HG03442 (cell line): ENCODE measurements around the gene PDLIM5.

Experiments used
- ATAC-seq: cut with Tn5 transposase; IDR thresholded peaks from one replicate; pipeline ENCODE4 v1.9.1; 2021; ENCODE audit warnings: mild to moderate bottlenecking, moderate library complexity; ENCODE audit not compliant: unreplicated experiment

The PDLIM5 gene

DNA sequence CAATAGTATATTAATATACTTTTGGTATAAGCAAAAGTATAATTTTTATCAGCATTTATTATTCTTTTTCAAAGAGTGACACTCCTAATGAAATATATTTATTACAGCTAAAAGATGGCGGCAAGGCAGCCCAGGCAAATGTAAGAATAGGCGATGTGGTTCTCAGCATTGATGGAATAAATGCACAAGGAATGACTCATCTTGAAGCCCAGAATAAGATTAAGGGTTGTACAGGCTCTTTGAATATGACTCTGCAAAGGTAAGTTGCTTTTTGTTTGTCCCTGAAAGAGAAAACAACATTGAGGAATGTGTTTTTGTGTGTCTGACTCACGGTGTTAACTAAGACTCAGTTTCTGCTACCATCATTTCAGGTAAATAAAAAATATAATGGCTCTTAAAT lies 71.9 kb downstream of the PDLIM5 start:
- ATAC-seq, result no peak

DNA sequence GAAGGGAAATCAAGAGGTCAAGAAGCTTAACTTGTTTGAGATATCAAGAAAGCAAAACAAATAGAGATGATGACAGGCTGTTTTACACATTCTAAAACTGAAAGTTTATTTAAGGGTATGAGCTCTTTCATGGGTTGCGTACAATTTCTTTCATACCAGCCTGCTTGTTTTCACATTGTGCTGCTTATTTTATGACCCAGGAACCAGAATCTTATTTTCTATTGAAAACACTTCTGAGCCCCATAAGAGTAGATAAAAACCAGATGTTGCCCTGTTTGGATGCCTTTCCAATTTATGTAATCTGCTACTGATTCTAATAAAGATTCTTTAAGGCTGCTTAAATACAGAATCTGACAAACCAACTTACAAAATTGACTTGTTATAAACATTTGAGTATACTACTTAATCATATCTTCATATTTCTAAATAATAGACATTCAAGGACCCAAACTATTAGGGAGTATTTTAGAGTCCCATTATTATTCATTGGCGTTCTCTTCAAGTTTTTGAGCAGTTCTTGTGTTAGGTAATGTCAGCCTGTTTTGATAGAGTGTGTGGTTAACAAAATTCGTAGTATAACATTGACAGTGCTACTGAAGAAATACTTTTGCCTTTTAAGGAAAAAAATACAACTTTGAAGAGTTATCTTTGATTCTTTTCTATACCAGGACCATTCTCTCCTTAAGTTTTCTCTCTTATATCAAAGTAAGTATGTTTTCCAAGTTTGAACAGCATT lies 74.4 kb downstream of the PDLIM5 start:
- ATAC-seq, result peak; percentile 82

DNA sequence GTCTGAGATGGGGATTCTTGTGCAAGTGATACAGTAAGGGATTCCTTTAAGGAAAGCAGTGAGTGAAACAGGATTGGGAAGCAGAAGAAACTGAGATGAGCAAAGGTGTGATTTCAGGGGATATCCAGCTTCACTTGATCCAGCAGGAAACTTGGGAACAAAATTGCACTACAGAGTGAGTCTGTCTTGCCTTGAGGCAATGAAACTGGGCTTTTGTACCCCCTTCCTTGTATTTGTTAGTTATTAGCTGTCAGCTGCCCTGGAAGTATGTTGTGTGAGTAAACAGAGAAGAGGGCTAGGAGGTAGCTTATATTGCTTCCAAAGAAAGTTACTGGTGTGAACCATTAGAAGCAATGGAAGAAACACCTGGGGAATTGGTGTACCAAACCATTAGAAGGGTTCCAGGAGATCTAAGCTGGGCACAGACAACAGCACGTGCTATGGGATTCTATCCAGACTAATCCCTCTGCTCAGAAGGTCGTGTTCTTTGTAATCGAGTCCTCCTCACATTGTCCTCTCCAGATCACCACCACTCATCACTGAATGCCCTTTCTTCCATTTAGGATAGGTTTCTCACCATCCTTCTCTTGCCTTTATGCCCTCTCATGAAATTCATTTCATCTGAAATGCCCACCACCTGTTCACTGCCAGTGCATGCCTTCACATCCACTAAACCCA lies 76.0 kb downstream of the PDLIM5 start:
- ATAC-seq, result no peak

DNA sequence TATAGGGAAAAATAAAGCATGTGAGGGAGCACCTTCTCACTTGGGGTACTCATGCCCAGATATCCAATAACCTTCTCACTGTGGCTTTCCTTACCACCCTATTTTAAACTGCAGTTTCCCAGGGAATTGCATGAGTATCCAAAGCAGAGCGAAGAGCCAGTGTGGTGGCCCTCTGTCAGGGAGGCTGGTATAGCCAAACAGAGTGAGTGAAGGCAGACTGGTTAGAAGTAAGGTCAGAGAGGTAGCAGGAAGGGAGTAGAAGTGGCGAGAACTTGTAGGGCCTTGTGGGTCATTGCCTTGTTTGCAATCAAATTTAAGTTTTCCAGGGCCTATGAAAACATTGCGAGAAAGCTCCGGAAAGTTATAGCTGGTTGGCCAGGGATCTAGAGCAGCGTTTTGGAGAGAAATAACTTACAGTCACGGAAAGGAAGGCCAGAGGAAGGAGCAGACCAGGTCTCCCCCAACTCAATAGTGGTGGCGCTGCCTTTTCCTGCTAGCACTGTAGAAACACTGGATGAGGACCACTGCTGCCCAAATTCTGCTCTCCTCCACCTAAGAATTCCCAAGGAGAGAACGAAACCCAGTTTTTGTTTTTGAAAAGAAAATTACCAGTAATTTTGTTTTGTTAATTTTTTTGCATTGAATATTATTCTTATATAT lies 77.2 kb downstream of the PDLIM5 start:
- ATAC-seq, result no peak

DNA sequence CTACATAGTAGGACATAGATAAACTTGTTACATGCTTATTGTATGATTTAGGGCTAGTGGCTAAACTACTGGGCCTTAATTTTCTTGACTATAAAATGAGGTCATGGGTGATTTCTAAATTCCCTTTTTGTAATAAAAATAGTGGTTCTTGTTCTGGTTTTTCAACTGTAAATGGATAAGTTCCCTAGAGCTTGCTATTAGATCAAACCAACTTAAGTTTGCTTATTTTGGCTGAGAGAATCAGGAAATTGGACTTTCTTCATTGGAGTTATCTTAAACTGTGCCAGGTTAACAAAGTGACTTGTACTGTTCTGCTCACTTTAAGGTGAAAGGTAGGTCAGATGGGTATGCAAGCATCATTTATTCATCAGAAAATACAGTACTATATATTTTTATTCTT lies 78.3 kb downstream of the PDLIM5 start:
- no peak for ATAC-seq

DNA sequence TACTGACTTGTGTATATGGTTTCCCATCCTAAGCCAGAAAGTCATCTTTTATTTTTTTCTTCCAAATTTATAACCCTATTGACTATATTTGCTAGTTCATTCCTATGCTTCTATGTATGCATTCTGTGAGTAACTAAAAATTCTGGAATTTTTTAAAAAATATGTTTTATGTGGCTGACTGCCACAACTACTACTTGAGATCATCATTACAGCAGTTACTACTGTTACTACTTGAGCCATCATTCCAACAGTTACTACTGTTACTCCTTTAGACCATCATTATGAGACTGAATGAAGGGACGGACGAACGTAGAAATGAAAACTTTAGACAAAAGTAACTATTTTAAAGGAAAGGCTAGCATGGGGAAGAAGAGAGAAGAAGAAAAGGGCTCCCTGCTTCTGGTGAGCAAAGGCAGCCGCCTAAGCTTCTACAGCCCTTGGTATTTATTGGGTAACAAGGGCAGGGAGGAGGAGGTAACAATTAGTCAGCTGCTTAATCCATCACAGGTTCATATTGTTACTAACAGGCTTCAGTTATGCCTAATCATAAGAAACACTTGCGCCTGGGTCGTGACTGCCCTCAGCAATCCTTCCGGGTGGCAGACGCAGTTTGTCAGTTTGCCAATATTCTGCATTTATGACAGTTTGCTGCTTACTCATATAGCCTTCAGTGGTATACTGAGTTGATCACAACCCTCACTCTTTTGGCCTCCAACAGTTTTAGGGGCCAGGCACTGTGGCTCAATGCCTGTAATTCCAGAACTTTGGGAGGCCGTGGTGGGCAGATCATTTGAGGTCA lies 80.4 kb downstream of the PDLIM5 start:
- no peak for ATAC-seq

DNA sequence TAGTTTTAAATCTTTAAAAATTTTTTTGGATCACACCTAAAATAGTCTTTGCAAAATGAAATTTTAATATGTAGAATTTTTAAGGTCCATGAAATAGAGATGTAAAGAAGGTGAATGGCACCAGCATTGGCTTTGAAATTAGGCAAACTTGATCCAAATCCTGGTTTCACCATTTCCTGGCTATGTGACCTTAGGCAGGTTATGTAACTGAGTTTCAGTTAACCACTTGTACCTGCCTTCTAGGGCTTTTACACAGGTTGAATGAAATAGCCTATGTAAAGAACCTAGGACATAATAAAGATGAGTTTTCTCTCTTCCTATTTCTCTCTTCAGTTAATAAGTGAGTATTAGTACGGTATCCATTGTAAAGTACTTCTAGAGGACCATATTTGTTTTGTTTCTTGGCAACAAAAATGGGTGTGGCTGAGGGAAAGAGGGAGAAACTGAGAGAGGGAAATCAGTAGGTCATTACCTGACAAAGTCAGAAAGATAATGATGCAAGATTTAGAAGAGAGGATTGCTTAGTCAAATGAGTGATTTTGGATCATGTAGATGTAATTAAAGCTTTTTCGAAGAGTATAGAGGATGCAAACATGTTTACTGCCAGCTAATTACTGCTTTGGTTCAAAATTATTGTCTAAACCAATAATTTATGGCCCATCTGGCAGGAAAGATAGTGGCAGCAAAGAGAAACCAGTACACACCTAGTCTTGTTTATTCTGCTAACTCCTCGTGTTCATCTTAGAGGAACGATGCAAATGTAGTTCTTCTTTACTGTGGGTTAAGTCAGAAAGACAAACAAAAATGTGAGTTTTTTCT lies 81.9 kb downstream of the PDLIM5 start:
- no peak for ATAC-seq

DNA sequence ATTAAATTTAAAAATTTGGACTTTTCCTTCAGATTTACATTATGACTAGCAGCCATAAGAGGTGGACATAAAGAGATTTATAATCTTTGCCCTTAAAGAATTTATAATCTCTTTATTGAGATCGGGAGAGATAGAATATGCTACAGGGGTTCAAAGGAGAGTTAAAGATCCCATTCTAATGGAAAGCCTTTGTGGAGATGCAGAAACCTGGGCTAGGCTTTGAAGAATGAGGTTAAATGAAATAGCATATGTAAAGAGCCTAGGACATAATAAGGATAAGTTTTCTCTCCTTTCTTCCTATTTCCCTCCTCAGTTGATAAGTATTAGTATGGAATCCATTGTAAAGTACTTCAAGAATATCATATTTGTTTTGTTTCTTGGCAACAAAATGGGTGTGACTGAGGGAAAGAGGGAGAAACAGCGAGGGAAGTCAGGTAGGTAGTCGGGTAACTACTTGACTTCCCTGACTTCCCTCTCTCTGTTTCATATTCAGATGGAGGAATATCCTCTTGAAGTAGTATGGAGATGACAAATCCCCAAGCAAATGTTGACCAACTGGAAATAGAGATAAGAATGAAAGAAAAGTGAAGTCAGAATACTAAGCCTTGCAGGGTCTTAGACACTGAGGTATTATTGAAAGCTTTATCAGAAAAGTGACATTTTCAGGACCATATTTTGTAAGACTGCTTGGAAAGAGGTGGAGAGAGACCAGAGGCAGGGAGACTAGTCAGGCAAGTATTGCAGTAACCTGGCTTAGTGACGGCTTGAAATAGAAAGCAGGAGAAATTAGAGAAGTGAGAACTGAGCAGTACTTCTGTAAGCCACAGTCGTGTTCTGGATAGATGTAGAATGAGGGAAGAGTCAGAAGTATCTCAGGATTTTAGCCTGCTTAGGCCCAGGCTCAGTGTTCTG lies 82.9 kb downstream of the PDLIM5 start:
- ATAC-seq, result peak; percentile 94

DNA sequence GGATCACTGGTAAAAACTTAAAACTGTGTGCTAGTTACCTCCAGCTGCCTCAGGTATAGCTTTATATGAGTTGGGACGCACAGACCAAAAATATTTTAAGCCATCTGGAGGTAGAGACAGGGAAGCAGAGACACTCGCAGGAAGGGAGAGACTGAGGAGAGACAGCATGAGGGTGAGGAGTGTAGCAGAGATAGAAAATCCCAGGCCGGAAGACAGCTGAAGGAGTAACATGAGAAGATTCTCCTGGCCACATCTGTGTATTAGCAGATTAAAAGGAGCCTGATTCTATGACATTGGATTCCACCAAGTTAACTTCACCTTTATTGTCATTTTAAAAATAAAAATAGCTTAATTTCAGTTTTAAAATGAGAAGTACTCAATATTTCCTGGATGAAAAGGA lies 84.3 kb downstream of the PDLIM5 start:
- ATAC-seq, result no peak

DNA sequence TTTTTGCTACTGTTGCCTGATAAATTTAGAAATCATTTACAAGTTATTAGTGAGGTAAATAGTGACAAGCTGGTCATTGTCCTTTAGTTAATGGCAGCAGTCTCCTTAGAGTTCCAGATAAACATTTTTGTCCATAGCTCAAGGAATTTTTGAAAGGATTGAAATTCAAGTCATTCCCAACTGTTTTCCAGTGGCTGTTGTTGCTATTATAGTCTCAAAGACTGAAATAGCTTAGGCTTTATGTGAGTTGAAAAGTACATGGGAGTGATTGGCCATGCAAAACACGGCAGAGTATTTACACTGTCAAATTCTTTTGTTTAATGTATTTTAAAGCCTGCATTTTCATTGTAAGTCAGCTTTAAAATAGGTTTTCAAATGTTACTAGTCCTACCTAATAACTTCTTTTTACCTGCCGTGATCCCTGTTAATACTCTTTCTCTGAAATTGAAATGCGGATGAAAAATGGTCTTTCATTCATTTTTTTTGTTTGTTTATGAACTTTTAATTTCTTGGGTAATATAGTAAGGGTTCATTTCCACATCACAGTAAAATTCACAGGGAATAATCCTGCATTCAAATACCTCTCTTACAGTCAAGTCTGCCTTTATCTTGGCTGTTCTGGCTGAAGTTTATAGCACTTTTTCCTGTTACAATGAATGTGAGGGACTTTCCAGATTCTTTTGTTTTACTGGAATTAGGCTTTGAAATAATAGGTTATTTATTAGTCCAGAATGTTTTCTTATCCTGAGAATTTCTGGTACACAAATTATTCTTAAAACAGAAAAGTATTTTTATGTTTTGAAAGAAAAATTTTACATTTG lies 85.1 kb downstream of the PDLIM5 start:
- ATAC-seq, result no peak

DNA sequence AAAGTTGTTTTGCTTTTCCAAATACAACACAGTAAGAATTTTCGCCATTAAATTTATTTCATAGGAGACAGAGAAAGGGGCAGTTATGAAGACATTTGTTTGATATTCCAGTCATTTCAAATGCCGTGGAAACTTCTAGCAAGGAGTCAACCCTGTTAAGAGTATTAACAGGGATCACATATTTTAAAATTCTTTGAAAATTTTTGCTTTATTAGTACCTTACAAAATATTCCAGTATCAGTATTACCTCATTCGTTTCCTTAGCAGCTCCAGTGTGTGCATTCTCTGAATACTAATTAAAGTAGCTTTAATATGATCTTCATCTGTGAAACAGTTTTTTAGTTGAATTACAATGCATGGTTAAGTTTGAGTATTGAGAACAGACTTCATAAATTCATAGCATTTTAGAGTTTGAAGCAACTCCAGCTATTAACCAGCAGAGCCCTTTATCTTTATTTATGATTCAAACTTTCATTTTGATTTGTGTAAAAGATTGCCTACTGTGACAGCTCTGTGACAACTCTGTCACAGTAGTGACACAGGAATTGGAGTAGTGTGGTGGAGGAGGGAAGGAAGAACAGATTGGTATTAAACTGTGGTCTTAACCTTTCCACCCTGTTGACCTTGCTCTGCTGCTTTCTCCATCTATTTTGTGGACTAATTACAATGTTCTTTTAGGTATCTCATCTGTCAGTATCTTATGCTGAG lies 86.3 kb downstream of the PDLIM5 start:
- ATAC-seq, result no peak

DNA sequence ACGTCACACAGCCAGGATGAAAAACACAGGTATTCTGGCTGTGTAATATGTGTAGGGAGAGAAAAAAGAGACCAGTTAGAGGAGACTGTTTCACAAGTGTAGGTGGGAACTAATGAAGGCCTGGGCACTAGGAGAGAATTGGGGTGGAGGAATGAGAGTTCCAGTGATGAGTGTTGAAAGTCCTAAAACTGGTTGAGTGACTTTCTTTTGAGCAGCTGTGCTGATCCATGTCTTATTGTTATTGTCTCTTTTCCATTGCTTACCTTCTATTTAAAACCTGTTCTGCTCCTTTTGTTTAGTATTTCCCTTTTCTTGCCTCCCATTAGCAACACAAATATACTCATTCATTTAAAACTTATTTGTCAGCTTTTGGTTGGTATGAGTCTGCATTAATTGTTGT lies 88.7 kb downstream of the PDLIM5 start:
- no peak for ATAC-seq

DNA sequence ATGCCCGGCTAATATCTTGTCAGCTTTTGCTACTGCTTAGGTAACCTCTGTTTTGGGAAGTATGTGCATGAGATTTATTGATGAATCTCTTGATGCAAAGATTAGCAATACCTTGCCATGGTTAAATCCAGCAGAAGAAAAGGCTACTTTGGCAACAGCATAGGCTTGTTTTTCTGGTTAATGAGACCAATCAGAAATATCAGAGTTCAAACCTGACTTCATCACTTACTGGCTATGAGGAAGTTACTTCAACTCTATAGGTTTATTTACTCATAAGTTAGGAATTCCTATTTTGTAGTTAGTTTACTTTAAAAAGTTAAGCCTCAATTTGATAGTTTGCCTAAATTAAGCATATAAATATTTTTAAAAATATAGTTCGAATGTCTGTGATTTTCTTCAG lies 93.1 kb downstream of the PDLIM5 start:
- ATAC-seq, result no peak

DNA sequence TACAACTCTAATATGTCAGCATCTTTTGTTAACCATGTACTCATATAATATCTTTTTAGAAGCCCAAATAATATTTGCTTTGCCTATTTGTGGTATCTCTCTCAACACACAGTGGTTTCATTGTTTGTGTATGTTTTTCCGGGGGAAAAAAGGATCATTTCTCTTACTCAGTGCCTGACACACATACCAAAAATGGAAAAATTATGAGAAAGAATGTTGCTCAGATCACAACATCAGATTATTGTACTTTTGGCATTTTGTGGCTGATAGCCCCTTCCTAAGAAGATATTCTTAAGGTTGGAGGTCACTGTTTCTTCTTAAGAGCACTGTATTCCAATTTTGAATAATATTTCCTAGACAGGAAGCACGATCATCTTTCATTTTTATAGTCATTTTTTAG lies 93.6 kb downstream of the PDLIM5 start:
- no peak for ATAC-seq

DNA sequence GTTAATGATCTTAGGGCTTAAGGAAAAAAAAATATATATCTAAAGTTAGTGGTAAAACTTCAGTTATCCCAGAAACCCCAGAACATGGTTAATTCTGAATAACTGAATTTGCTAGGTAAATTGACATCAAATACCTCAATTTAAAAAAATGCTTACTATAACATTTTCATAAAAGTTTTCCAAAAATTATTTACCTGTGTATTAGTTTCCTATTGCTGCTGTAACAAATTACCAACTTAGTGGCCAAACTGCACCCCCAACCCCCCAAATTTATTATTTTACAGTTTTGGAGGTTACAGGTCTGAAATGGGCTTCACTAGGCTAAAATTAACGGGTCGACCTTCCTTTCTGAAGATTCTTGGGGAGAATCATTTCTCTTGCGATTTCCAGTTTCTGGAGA lies 95.2 kb downstream of the PDLIM5 start:
- no peak for ATAC-seq

DNA sequence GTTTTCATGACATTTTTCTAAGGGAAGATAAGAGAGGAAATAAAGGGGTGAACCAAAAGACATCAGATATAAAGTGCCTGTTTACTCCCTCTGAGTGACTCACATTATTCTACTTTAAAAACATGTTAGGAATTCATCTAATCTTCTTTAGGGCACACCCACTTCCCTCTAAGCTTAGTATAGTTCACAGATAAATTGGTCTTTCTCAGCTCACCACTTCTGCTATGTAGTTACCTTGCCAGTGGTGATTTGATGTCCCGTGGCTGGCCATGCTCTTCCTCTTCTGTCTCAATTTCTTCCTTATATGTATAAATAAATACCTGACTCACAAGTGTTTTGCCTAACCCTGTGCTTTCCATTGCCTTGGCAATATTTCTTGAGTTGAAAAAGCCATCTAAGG lies 96.8 kb downstream of the PDLIM5 start:
- no peak for ATAC-seq

DNA sequence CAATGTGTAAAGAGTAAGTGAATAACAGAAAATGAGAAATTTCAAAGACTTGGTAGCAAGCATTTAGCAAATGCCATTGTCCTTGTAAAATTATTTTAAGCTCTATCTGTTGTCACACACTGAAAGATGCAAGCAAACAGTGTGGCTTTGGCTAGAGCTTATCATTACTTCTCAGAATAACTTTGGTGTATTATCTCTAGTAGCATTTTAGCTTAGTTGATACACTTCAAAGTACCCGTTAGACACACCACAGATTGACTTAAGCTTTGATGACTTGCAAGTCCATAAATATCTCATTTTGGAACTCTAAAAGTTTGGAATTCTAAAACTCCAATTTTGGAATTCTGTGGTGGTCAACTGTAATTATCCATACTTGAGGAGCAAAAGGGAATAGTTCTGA lies 98.6 kb downstream of the PDLIM5 start:
- ATAC-seq, result no peak

DNA sequence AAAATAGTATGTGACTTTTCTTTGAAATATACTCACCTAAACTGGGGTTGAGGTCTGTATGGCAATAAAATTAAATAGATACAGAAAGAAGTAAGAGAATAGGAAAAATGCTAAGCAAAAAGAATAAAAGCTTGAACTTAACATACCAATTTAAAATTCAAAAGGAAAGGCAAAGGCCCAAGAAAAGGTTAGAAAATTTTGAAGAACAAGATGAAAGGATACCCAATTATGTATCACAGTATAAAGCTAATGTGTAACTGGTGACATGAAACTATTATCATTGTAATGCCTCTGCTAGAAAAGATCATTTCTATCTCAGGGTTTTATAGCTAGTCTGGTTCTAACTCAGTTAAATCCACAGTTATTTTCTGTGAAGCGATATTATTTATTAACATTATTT lies 99.1 kb downstream of the PDLIM5 start:
- no peak for ATAC-seq
